ENCODE results near the gene SYNGR4.
"Not testable (repeated sequence)": the region's sequence is repeated elsewhere in the genome, so short reads cannot be mapped to it uniquely, and the experiment has no call there.

The SYNGR4 gene

DNA sequence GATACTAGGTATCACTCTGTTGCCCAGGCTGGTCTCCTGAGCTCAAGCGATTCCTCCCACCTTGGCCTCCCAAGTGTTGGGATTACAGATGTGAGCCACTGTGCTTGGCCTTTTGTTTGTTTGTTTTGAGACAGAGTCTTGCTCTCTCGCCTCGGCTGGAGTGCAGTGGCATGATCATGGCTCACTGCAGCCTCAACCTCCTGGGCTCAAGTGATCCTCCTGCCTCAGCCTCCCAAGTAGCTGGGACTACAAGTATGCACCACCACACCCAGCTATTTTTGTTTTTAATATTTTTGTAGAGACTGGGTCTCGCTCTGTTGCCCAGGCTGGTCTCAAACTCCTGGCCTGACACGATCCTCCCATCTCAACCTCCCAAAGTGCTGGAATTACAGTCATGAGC is 7.6 kb downstream of the SYNGR4 start:
- not testable (repeated sequence) for DNase-seq

DNA sequence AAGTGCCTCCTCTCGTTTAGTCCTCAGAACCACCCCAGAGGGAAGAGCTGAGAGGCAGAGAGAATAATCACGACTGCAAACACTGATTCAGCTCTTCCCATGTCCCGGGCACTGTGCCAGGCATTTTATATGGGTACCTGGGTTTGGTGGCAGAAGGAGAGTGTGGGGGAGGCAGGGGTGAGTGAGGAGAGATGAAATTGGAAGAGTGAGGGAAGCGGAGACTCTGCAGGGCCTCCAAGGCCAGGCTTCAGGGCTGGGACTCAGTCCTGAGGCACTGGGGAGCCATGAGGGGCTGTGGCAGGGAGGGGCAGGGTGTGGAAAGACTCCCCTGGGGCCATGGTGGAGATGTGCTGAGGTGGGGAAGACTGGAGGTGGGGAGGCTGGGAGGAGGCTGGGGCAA is 8.7 kb downstream of the SYNGR4 start:
- no peak for DNase-seq

DNA sequence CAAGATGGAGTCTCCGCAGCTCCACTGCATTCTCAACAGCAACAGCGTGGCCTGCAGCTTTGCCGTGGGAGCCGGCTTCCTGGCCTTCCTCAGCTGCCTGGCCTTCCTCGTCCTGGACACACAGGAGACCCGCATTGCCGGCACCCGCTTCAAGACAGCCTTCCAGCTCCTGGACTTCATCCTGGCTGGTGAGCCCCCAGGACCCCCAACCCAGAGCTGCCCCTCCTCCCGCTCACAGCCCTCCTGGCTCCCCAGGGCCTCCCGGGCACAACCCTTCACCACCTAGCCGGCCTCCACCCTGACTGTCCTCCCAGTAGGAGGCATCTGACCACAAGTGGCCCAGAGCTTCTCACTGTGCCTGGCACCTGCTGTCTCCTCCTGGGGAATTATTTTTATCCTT is 9.4 kb downstream of the SYNGR4 start:
- no peak for DNase-seq

DNA sequence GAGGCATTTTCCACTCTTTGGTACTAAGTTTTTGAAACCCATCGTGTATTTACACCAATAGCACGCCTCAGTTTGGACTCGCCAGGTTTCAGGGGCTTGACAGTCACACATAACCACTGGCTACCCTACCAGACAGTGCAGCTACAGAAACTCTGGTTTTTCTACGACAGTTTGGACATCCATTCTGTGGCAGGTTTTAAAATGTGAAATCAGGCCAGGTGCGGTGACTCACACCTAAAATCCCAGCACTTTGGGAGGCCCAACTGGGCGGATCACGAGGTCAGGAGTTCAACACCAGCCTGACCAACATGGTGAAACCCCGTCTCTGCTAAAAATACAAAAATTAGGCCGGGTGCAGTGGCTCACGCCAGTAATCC is 14.0 kb downstream of the SYNGR4 start:
- DNase-seq, result no peak

DNA sequence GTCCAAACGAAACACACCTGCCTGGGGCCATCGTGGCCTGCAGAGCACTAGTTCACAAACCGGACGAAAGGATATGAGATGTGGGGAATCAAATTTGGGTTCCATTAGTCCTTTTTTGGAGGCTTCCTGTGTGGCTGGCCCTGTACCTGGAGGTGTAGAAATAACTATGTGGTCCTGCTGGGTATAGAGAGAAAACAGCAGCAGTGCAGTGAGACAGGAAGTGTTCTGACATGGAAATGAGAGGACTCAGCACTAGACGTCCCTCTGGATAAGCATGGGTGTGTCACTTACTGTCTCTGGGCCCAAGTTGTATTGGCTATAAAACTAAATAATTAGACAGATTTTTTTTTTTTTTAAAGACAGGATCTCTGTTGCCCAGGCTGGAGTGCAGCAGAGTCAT is 14.9 kb downstream of the SYNGR4 start:
- no peak for DNase-seq

DNA sequence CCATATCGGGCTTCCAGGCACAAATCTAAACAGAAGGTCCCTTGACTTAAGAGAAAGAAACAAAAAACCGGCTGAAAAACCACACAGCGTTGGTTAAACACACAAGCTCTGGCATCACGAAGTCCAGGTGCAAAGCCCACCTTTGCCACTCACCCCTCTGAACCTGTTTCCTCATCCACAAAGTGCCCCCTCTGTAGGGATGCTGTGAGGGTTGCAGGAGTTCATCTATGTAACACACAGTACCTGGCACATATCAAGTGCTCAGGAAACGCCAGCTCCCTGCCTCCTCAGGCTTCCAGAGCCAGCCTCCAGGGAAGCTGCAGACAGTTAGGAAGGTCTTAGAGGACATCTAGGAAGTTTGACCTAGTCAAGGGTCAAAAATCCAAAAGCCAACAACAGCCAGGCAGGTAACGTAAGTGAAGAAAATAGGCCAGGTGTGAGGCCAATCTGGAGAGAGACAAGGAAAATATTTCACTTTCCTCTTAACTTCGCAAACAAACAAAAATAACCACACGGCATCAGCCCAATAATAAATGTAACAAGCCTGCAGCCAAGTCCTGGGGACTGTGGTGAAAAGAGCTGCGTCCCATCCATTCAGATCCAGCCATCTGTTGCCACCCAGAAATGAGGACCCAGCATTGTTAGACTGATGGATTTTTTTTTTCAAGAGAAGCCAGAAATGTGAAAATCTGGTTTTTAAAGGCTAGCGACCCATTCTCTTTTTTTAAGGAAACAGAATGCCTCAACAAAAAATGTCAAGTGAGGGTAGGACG is 17.2 kb downstream of the SYNGR4 start:
- no peak for DNase-seq

DNA sequence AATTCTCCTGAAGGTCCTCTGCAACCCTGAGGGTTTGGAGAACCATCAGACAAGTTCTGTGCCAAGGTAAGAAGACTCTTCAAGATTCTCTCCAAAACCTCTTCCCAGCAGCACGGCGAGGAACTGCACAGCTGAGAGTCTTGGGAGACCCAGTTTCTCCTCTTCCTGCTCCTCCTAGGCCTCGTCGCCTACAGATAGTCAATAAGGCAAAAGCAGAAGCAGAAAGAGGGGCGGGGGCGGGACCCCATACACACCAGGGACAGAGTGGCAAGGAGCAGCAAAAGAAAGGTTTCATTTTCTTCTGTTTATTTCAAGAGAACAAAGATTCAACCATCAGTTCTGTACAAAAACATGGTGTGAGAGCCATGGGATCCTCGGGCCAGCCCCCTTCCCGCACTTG is 18.1 kb downstream of the SYNGR4 start:
- no peak for DNase-seq

DNA sequence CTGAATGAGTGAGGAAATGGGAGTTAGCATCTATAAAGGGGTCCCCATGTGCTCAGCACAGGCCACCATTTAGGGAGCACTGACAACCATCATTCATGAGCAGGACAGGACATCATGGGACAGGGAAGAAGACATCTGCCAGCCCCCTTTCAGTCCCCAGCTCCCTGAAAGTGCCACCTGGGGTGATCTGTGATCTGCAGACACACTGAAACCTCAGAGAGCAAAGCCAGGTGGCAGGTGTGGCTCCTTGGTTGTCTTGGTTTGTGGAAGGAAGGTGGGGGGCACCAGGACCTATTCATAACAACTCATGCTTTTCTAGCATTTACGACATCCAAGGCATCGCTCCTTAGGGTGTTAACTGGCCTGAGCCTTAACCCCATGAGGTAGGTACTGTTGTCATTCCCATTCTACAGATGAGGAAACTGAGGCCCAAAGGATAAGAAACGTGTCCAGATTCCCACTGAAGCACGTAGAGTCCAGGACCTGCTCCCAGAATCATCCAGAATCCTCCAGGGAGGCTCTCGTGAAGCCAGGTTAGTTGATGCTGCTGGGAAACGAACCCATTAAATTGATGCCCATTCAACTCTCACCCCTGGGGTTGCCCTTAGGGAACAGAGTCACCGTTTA is 21.4 kb downstream of the SYNGR4 start:
- DNase-seq, result no peak

DNA sequence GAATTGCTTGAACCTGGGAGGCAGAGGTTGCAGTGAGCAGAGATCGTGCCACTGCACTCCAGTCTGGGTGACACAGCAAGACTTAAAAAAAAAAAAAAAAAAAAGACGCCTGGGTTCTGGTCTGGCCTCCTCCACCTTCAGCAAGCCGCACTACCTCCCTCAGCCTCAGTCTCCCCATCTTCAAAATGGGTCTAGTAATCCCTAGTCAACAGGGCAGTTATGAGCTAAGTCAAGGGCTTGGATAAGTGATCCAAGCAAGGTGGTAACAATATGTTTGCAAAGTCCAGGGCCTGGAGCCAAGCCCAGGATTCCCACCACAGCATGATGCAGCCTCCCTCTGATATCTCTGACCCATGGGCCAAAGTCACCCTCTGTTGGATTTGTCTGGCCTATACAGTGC is 22.8 kb downstream of the SYNGR4 start:
- no peak for DNase-seq

DNA sequence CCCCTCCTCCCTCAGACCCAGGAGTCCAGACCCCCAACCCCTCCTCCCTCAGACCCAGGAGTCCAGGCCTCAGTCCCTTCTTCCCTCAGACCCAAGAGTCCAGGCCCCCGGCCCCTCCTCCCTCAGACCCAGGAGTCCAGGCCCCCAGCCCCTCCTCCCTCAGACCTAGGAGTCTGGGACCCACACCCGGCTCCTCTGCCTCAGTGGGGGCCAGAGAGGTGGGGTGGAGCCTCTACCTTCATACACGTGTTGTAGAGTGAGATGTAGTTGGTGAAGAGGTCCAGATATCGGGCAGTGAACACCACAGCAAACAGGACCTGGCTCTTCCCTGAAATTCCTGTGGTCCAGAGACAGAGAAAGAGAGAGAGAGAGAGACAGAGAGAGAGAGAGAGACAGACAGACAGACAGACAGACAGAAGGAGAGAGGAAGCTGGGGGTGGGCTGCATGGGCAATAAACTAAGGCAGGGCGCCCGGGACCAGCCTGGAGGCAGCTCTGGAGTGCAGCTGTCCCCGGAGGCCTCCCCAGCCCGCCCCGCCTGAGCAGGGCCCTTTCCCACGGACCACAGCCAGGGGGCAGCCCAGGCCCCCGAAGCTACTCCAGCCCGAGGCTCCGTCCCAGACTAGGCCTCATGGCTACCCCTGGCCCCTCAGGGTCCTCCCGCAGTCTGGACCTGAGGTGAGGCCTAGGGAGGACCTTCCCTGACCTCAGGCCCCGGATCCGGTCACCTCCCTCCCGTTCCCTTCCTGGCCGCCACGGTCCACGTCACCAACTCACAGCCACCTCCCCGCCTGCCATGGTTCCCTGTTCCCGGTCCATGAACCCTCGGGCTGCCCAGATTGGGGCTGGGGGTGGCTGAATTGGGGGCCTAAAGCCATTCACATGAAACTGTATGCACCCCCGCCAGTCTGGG is 26.3 kb downstream of the SYNGR4 start:
- DNase-seq, result peak; percentile 31

DNA sequence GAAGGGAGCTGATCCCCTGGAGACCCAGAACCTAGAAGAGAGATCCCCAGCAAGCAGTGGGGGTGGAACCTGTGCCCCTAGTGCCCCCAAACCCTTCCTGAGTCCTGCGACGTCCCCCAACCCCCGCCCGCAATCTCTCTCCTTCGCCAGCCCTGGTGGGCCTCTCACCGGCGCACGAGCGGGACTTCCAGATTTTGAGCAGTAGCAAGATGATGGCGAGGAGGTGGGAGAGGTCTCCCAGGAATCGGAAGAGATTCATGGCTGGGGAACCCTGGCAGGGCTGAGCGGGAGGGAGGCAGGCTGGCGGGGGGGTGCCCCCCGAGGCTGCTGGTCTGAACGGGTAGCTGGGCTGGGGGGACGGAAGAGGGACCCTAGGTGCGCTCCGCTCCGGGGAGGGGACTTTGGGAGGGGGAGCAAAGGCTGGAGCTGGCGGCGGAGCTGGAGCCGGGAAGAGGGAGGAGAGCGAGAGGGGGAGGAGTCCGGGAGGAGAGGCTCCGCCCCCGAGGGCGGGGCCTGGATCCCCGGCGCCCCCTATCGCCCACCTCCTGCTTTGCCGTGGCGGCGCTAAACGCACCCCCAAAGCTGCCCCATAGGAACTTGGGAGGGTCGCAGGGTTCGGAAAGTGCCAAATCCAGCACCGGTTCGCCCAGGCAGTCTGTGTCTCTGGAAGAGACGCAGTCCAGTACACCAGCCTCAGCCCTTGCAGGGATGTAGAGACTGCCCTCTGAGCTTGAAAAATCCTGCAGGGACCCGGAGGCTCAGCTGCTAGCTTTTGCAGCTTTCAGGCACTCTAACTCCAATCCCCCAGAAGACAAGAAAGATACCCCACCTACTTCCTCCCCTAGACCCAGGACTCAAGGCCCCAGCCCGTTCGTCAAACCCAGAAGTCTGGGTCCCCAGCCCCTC is 27.2 kb downstream of the SYNGR4 start, which contains the start of gene KDELR1:
KDELR1 (minus strand) TSS at position 452 of the 906 bp plus-strand sequence; CDS start at position 259, 193 bp downstream.
- DNase-seq, result peak; percentile 52

DNA sequence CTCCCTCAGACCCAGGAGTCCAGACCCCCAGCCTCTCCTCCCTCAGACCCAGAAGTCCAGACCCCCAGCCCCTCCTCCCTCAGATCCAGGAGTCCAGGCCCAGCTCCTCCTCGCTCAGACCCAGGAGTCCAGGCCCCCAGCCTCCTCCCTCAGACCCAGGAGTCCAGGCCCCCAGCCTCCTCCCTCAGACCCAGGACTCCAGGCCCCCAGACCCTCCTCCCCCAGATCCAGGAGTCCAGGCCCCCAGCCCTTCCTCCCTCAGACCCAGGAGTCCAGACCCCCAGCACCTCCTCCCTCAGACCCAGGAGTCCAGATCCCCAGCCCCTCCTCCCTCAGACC is 27.8 kb downstream of the SYNGR4 start:
- DNase-seq, result not testable (repeated sequence)

DNA sequence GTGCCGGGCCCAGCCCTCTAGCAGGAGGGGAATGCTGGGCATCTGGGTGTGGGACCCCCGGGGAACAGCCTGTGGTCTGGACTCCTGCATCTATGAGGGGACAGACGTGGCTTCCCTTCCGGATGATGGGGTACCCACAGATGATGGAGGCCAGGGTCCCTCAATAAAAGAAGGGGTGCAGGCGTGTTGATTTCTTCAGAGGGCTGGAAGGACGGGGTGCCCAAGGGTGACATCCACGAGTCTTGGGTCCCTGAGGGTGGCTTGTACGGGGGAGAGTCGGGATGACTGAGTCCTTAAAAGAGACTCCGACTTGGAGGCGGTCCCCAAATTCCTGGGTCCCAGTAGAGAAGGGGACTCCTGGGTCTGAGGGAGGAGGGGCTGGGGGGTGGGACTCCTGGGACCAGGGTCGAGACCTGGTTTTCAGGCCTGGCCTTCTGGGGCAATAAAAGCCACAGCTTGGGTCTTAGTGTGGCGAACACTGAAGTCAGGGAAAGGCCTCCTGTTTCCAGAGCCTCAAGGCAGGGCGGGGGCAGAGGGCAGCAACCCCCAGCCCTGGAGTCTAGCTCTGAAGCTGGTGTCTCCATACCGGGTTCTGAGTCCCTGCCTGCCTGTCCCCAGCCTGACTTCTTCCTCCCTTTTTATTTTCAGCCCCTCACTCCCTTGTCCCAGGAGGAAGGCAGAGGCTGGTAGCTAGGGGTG is 28.8 kb downstream of the SYNGR4 start:
- no peak for DNase-seq

DNA sequence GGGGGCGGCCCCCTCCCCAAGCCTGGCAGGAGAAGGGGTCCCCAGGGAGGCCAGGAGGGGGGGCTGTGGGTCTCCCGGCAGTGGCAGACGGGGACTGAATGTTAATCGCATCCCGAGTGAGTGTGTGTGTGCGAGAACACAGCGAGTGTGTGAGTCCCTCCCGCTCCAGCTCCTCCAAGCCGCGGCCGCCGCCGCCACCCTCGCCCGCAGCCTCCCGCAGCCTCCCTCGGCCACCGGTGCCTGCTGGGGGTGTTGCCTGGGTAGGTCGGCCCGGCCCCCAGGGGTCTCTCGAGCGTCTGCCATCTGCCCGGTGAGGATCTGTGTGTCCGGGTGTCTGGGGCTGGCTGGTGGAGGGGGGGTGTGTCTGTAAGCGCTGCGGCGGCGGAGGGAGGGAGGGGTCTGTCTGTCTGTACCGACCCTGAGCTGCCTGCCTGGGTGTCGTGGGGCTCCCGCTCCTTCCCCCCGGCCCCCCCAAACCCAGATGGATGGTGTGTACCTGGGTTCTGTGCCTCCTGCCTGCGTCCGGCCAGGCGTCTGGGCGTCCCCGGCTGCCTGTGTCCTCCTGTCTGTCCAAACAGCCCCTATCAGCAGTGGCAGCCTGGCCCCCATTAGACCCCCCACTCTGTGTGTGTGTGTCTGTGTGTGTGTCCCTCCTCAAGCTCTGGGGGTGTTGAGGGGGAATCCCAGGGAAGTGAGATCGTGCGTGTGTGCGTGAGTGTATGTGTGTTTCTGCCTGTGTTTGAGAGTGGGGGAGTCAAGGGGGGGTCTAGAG is 29.6 kb downstream of the SYNGR4 start, which contains the start of gene GRIN2D:
GRIN2D (plus strand) TSS at position 110 of the 772 bp plus-strand sequence. CDS start 4,725 bp downstream, outside the sequence.
- no peak for DNase-seq

DNA sequence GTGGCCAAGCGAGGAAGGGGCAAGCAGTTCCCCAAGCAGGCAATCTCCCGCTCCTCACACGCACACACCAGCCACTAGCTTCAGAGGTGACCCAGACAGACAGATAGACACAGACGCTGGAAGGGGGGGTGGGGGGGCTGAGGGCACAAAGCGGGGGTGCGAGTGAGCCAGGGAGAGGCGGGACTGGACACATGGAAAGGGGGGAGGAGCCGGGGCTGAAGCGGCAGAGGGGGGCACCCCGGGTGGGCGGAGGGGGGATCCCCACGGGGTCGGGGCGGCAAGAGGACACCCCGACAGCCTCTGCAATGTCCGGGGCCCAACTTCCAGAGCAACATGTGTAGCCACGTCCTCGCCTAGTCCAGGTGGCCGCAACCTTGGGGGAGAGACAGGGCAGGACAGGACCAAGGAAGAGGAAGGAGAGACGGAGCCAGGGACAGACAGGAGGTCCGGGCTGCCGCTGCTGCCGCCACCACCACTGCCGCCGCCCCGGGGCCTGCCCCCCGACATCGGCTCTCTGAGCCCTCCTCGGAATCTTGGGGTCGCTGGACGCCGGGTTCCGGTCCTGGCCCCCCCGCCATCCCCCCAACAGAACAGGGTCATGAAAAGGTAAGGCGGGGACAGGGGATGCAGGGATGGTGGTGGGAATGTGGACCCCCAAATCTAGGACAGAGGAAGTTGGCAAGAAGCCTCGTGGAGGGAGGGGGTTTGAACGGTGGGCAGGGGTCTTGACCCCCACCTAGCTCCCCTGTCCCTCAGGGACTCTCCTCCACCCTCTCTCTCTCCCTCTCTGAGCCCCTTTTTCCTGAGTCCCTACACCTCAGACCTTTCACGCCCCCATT is 30.4 kb downstream of the SYNGR4 start:
- no peak for DNase-seq

DNA sequence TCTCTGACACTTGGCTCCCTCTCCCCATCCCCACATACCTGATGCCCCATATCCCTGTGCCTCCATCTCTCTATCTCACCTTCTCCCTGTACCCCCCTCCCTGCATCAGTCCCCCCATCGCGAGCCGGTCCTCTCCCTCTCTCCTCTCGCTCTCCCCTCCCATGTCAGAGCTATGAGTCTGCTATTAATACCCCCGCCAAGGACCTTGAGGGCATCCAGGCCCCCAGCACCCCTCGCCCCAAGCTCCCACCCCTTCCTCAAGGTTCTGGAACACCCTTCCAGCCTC is 30.9 kb downstream of the SYNGR4 start:
- DNase-seq, result no peak

DNA sequence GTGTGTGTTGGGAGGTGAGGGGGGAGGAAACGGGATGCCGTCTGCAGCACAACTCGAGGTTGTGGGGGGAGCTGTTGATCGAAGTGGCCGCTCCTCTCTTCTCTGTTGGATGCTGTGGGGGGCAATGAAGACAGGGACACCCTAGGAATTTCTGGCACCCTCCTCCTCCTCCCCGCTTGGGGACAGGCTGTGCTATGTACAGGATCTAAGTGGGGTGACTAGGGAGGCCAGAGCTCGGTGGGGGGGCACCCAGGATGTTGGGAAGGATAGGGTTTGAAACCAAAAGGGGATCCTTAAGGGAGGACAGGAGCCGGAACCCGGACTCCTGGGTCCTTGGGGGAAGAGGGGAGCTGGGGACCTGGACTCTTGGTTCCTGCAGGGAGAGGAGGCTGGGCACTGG is 31.3 kb downstream of the SYNGR4 start:
- no peak for DNase-seq

DNA sequence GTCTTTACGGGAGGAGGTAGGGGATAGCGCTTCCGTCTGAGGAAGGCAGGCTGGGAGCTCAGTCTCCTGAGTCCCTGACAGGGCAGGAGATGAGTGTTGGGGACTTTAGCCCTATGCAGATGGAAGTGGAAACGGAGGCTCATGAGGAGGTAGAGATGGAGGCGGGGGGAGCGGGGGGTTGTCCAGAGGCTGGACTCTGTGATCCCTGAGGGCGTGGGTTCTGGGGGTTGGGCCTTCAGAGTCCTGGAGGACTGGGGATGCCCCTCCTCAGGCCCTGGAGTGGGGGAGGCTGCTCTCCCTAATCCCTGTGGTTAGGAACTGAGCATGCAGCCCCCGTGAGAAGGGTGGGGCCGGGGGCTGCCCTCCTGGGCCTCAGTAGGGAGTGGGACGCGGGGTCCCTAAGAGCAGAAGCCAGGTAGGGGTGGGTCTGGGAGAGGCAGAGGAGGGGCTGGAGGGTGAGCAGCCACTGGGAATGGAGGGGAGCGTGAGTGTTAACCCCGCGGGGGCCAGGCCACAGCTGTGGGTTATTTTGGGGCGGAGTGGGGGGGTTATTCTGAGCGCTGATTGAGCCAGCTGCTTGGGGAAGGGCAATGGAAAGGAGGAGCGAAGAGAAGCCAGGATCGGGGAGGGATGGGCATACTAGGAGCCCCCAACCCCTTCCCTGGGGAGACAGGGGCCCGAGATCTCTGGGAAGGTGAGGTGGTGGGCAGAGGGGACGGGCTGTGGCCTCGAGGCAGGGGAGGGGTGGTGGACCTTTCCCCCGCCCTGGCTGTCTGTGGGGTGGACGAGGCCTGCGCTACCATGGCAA is 32.1 kb downstream of the SYNGR4 start:
- no peak for DNase-seq

DNA sequence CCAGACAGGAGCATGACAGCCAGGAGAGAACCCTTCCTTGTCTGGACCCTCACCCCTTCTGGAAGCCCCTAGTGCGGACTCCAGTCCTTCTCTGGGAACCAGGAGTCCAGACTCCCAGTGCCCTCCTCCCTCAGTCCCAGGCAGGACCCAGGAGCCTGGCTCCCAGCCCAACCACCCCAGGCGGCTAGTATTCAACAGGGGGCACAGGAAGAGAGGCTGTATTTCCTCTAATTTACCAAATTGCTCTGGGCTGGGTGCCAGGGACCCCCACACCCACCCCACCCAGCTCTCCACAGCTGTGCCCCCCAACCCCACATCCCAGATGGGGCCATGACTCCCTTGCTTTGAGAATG is 32.6 kb downstream of the SYNGR4 start:
- no peak for DNase-seq

Measured in GDM1 (cell line).